ENCODE data around the gene SLC19A1.

DNA sequence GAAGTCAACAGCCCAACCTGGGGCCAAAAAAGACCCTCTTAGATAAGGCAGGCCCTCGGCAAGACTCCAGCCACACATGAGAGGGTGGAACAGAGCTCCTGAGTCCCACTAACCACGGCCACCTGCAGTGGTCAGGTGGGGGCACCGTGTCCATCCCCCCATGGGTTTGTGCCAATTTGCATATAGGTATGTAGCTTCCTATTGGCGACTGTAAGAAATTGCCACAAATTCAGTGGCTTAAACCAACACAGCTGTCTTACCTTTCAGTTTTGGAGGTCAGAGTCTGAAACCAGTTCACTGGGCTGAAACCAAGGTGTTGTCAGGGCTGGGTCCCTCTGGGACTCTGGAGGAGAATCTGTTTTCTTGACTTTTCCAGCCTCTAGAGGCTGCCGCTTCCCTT, 77.9 kb downstream of the SLC19A1 start:
- TF ChIP-seq, protein P1, sequence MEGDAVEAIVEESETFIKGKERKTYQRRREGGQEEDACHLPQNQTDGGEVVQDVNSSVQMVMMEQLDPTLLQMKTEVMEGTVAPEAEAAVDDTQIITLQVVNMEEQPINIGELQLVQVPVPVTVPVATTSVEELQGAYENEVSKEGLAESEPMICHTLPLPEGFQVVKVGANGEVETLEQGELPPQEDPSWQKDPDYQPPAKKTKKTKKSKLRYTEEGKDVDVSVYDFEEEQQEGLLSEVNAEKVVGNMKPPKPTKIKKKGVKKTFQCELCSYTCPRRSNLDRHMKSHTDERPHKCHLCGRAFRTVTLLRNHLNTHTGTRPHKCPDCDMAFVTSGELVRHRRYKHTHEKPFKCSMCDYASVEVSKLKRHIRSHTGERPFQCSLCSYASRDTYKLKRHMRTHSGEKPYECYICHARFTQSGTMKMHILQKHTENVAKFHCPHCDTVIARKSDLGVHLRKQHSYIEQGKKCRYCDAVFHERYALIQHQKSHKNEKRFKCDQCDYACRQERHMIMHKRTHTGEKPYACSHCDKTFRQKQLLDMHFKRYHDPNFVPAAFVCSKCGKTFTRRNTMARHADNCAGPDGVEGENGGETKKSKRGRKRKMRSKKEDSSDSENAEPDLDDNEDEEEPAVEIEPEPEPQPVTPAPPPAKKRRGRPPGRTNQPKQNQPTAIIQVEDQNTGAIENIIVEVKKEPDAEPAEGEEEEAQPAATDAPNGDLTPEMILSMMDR (IDR thresholded peaks at IDR 0.05 in 8 of 11, conservative IDR thresholded peaks at IDR 0.05 in 3 of 11) = no peak
- TF ChIP-seq POLR2A (IDR thresholded peaks at IDR 0.05) = no peak
